Endothelial cell of umbilical vein (primary cell): ENCODE data around the gene FIGNL2.

Experiments
- CTCF ChIP-seq, 2 donors: IDR thresholded peaks; 1 replicate in 1 of 2; 2 replicates in 1 of 2; pipeline ENCODE4 v1.5.1; 2011; ENCODE audit warnings: low read length in 2 of 2, mild to moderate bottlenecking in 2 of 2, moderate library complexity in 2 of 2, control low read depth in 1 of 2, inconsistent platforms in 1 of 2, low read depth in 1 of 2; ENCODE audit not compliant: insufficient read depth in 1 of 2; ENCODE audit errors: extremely low read depth in 1 of 2
- MYC ChIP-seq: IDR thresholded peaks from one replicate; pipeline ENCODE4 v1.6.1; 2011; ENCODE audit warnings: mild to moderate bottlenecking, low read depth, low read length
- POLR2A ChIP-seq: IDR thresholded peaks from 2 replicates; pipeline ENCODE4 v1.6.1; 2012; ENCODE audit warnings: low read depth, mild to moderate bottlenecking, control low read depth, low read length
- POLR2AphosphoS5 ChIP-seq: IDR thresholded peaks from 2 replicates; pipeline ENCODE4 v1.6.1; 2012; ENCODE audit warnings: low read depth, mild to moderate bottlenecking, control low read depth, low read length, moderate library complexity; ENCODE audit not compliant: insufficient read depth

GRCh38 chr12:51785906-51786305 lies 62.6 kb downstream of the FIGNL2 start:
- TF ChIP-seq MYC (no peak), CTCF (IDR thresholded peaks at IDR 0.05; ENCODE audit: extremely low read depth in 1 of 2, insufficient read depth in 1 of 2, low read depth in 1 of 2, low read length in 2 of 2) (no peak), POLR2A (no peak), POLR2AphosphoS5 (no peak)
